IMR-90 (cell line): ENCODE measurements around the gene MAFF. TPM values are rescaled to one million over a fixed set of nuclear protein-coding genes. Genes with fewer than 3 reads are reported as not detected.

Experiments used
- ATAC-seq: fragments of 200-7000 bp; cut with Tn5 transposase; 2 replicates; pipeline ENCODE4 v1.9.1; 2020; ENCODE audit warnings: low read depth, mild to moderate bottlenecking, moderate library complexity
- BruUV-seq: library from RNA; stranded (reverse); fragments of 400-500 nt; replicated peaks from 2 replicates; lab custom pipeline; 2021; lab: Mats Ljungman, UMichigan
- CTCF ChIA-PET: fragments of 300-600 bp; formaldehyde crosslinking; extraction: SDS; loops from one replicate; lab custom pipeline; 2021; ENCODE audit warnings: antibody characterized with exemption; lab: Yijun Ruan, JAX
- POLR2A ChIA-PET: fragments of 300-600 bp; sonication (Branson Sonifier 250); formaldehyde crosslinking; loops from one replicate; lab custom pipeline; 2022; ENCODE audit warnings: antibody characterized with exemption; ENCODE audit not compliant: unreplicated experiment; lab: Charles Lee
- DNase-seq: peaks from one replicate; pipeline ENCODE4 v3.0.0; 2013
- H2AFZ ChIP-seq: replicated peaks from 2 replicates; pipeline ENCODE3; 2013; ENCODE audit warnings: low read length, mild to moderate bottlenecking; ENCODE audit not compliant: poor library complexity
- H2AK5ac ChIP-seq: 2 replicates; pipeline ENCODE4 v1.6.1; 2013; ENCODE audit warnings: low read depth, low read length, inconsistent platforms
- H2AK9ac ChIP-seq: replicated peaks from 2 replicates; pipeline ENCODE3; 2013; ENCODE audit warnings: mild to moderate bottlenecking, low read depth, low read length, moderate library complexity; ENCODE audit not compliant: poor library complexity
- H2BK120ac ChIP-seq: 2 replicates; pipeline ENCODE4 v1.6.1; 2013; ENCODE audit warnings: low read depth, low read length, inconsistent platforms
- H2BK15ac ChIP-seq: 3 replicates; pipeline ENCODE4 v1.6.1; 2013; ENCODE audit warnings: low read depth, low read length, inconsistent platforms
- H2BK20ac ChIP-seq: 2 replicates; pipeline ENCODE4 v1.6.1; 2013; ENCODE audit warnings: low read depth, mild to moderate bottlenecking, inconsistent platforms, low read length, moderate library complexity
- H2BK5ac ChIP-seq: 2 replicates; pipeline ENCODE4 v1.6.1; 2013; ENCODE audit warnings: mild to moderate bottlenecking, low read depth, low read length, inconsistent platforms; ENCODE audit not compliant: poor library complexity, severe bottlenecking
- H3K14ac ChIP-seq: replicated peaks from 2 replicates; pipeline ENCODE4 v1.6.1; 2013; ENCODE audit warnings: low read depth, low read length, inconsistent platforms
- H3K18ac ChIP-seq: 2 replicates; pipeline ENCODE4 v1.6.1; 2013; ENCODE audit warnings: low read depth, low read length, control low read depth
- H3K23ac ChIP-seq: 2 replicates; pipeline ENCODE4 v1.6.1; 2013; ENCODE audit warnings: low read depth, low read length, inconsistent platforms
- H3K27ac ChIP-seq: 2 replicates; pipeline ENCODE4 v1.5.1; 2013; ENCODE audit warnings: mild to moderate bottlenecking, control low read depth, low read length; ENCODE audit not compliant: insufficient read depth
- H3K27me3 ChIP-seq: 2 replicates; pipeline ENCODE4 v1.6.1; 2013; ENCODE audit warnings: low read length; ENCODE audit not compliant: control insufficient read depth, insufficient read depth
- H3K36me3 ChIP-seq: 2 replicates; pipeline ENCODE4 v1.6.1; 2013; ENCODE audit warnings: low read length, mixed read lengths; ENCODE audit not compliant: control insufficient read depth, insufficient read depth
- H3K4ac ChIP-seq: 2 replicates; pipeline ENCODE4 v1.6.1; 2013; ENCODE audit warnings: low read depth, low read length, inconsistent platforms
- H3K4me1 ChIP-seq: 2 replicates; pipeline ENCODE4 v1.6.1; 2013; ENCODE audit warnings: low read length, mixed read lengths; ENCODE audit not compliant: control insufficient read depth, insufficient read depth
- H3K4me2 ChIP-seq: 2 replicates; pipeline ENCODE4 v1.6.1; 2013; ENCODE audit warnings: low read depth, mild to moderate bottlenecking, control low read depth, low read length, moderate library complexity
- H3K4me3 ChIP-seq: 2 replicates; pipeline ENCODE4 v1.5.1; 2013; ENCODE audit warnings: low read depth, mild to moderate bottlenecking, control low read depth, low read length, moderate library complexity; ENCODE audit not compliant: insufficient read depth
- H3K56ac ChIP-seq: 2 replicates; pipeline ENCODE4 v1.6.1; 2013; ENCODE audit warnings: low read length, inconsistent platforms; ENCODE audit not compliant: insufficient read depth; ENCODE audit errors: extremely low read depth
- H3K79me1 ChIP-seq, 2 experiments: 2 replicates each; pipeline ENCODE4 v1.6.1; 2013; ENCODE audit warnings: low read length in 2 of 2, inconsistent platforms in 1 of 2, low read depth in 1 of 2
- H3K9ac ChIP-seq: 2 replicates; pipeline ENCODE4 v1.6.1; 2013; ENCODE audit warnings: low read depth, low read length, control low read depth
- H3K9me1 ChIP-seq: 2 replicates; pipeline ENCODE4 v1.6.1; 2013; ENCODE audit warnings: low read length, inconsistent platforms; ENCODE audit not compliant: insufficient read depth
- H3K9me3 ChIP-seq: 2 replicates; pipeline ENCODE4 v1.6.1; 2013; ENCODE audit warnings: low read length; ENCODE audit not compliant: control insufficient read depth, insufficient read depth
- H4K20me1 ChIP-seq: 2 replicates; pipeline ENCODE4 v1.6.1; 2013; ENCODE audit warnings: low read length, inconsistent platforms; ENCODE audit not compliant: insufficient read depth
- H4K5ac ChIP-seq: 2 replicates; pipeline ENCODE4 v1.6.1; 2013; ENCODE audit warnings: mild to moderate bottlenecking, low read depth, low read length, control low read depth
- H4K8ac ChIP-seq, 2 experiments: 2 replicates each; pipeline ENCODE4 v1.6.1; 2013; ENCODE audit warnings: low read depth in 2 of 2, low read length in 2 of 2, control low read depth in 1 of 2, inconsistent platforms in 1 of 2
- H4K91ac ChIP-seq: 2 replicates; pipeline ENCODE4 v1.6.1; 2013; ENCODE audit warnings: low read depth, low read length, inconsistent platforms; ENCODE audit not compliant: insufficient read depth
- BHLHE40 ChIP-seq: fragments of 150-350 bp; IDR thresholded peaks from 2 replicates; pipeline ENCODE4 v1.6.1; 2016; ENCODE audit warnings: mild to moderate bottlenecking, low read depth, low read length
- CEBPB ChIP-seq: IDR thresholded peaks from 2 replicates; pipeline ENCODE4 v1.6.1; 2012; ENCODE audit warnings: low read depth, low read length, improper control_type of control experiment
- ELK1 ChIP-seq: fragments of 150-350 bp; IDR thresholded peaks from 2 replicates; pipeline ENCODE4 v1.6.1; 2016; ENCODE audit warnings: low read depth, mild to moderate bottlenecking, low read length, moderate library complexity, borderline replicate concordance
- FOS ChIP-seq: fragments of 150-350 bp; IDR thresholded peaks from 2 replicates; pipeline ENCODE4 v1.6.1; 2016; ENCODE audit warnings: low read depth, low read length
- MAFK ChIP-seq: IDR thresholded peaks from 2 replicates; pipeline ENCODE4 v1.6.1; 2012; ENCODE audit warnings: low read depth, low read length, improper control_type of control experiment
- MXI1 ChIP-seq: IDR thresholded peaks from 2 replicates; pipeline ENCODE4 v1.6.1; 2012; ENCODE audit warnings: low read depth, mild to moderate bottlenecking, low read length, moderate library complexity, borderline replicate concordance
- NFE2L2 ChIP-seq: fragments of 150-350 bp; IDR thresholded peaks from 2 replicates; pipeline ENCODE4 v1.6.1; 2016; ENCODE audit warnings: low read depth, mild to moderate bottlenecking, low read length
- RAD21 ChIP-seq: IDR thresholded peaks from 2 replicates; pipeline ENCODE4 v1.6.1; 2012; ENCODE audit warnings: low read length, improper control_type of control experiment
- RCOR1 ChIP-seq: IDR thresholded peaks from 2 replicates; pipeline ENCODE4 v1.6.1; 2012; ENCODE audit warnings: mild to moderate bottlenecking, low read length, improper control_type of control experiment; ENCODE audit not compliant: insufficient replicate concordance
- RFX5 ChIP-seq: IDR thresholded peaks from 2 replicates; pipeline ENCODE4 v1.8.0; 2012; ENCODE audit warnings: low read depth, mild to moderate bottlenecking, low read length, moderate library complexity
- WGBS, 2 experiments: methylation state at CpG; one replicate each; pipeline versions ENCODE4 v1.1.5 to v1.1.7; 2013; ENCODE audit warnings: missing lambda C conversion rate in 2 of 2; ENCODE audit not compliant: insufficient read length in 1 of 2; ENCODE audit errors: extremely low coverage in 2 of 2; 5-methylcytosine and 5-hydroxymethylcytosine counted together
- dilution Hi-C: fragments of 300-500 bp; cut with HindIII; formaldehyde crosslinking; loops from one replicate; pipeline ENCODE4 v1.14.3; 2018; ENCODE audit warnings: low sequenced_read_pairs; ENCODE audit not compliant: unreplicated experiment
- in situ Hi-C: fragments of 300-500 bp; cut with MboI; formaldehyde crosslinking; loops from 3 replicates; pipeline ENCODE4 v1.14.3; 2019; ENCODE audit warnings: low sequenced_read_pairs, inconsistent platforms, mixed read lengths
- intact Hi-C: fragments of 100-400 bp; cut with micrococcal nuclease; formaldehyde crosslinking; loops from 2 replicates; pipeline ENCODE4 v1.10.0; 2022
- polyA plus RNA-seq, 3 experiments: library from polyadenylated mRNA; depleted of rRNA; stranded (reverse); fragments of >200 nt; gene quantifications; 2 replicates each; pipeline ENCODE4 v1.2.3, GENCODE V29; 2012; ENCODE audit warnings: low replicate concordance in 1 of 3
- total RNA-seq: library from RNA; depleted of rRNA; stranded (reverse); fragments of >200 nt; gene quantifications from 2 replicates; pipeline ENCODE4 v1.2.3, GENCODE V29; 2012

Gene MAFF
- total and polyA plus RNA-seq, 2 of the 4 experiments (the other 2 are of a cell fraction): 18.3 to 25.9 TPM

GRCh38 chr22:38223289-38223960 lies 21.6 kb downstream of the MAFF start:
- no peak overlapping the region for H3K4ac ChIP-seq
- peaks cover 8% of the 10 kb centered on the region for H3K9me1 ChIP-seq
- dilution Hi-C loops (no loop called here), in situ Hi-C loops (no loop called here), intact Hi-C loops (no loop called here)
- no TSS peak for BruUV-seq
- H3K36me3 ChIP-seq: peaks cover 64% of the 10 kb centered on the region
- POLR2A ChIA-PET: no interaction called here
- 85% methylated on average over 2 of the region's 12 CpGs; no CpG with 5 or more reads in 1 of the 2 experiments for WGBS, 2 experiments
- no peak for DNase-seq
- H4K20me1 ChIP-seq: no peaks in the 10 kb centered on the region
- H2BK15ac ChIP-seq: no peak overlapping the region
- no peak overlapping the region for H2BK120ac ChIP-seq
- H3K79me1 ChIP-seq: peaks cover 8 to 39% of the 10 kb centered on the region in 2 experiments
- H2BK5ac ChIP-seq: no peak overlapping the region
- no peak overlapping the region for H4K5ac ChIP-seq
- H2BK20ac ChIP-seq: no peak overlapping the region
- H3K18ac ChIP-seq: no peak overlapping the region
- CTCF ChIA-PET: no interaction called here
- H2AK5ac ChIP-seq: no peak overlapping the region
- ATAC-seq: no peak
- no peak overlapping the region for H4K91ac ChIP-seq
- TF ChIP-seq RCOR1 (no peak), BHLHE40 (no peak), CEBPB (no peak), ELK1 (no peak), RFX5 (no peak), FOS (no peak), RAD21 (no peak), NFE2L2 (no peak), MXI1 (no peak), MAFK (no peak)
- H3K4me1 ChIP-seq: peaks cover 16% of the 10 kb centered on the region
- H3K27ac ChIP-seq: no peak overlapping the region
- H3K9me3 ChIP-seq: no peaks in the 10 kb centered on the region
- no peak overlapping the region for H3K23ac ChIP-seq
- H2AFZ ChIP-seq: no peak overlapping the region
- H3K9ac ChIP-seq: no peak overlapping the region
- H2AK9ac ChIP-seq: no peak overlapping the region
- no peak overlapping the region for H3K4me2 ChIP-seq
- no peak overlapping the region for H3K56ac ChIP-seq
- H3K4me3 ChIP-seq: no peak overlapping the region
- H3K14ac ChIP-seq: no peak overlapping the region
- H4K8ac ChIP-seq: no peak overlapping the region
- H3K27me3 ChIP-seq: no peaks in the 10 kb centered on the region
